H9 (cell line): Measurements from ENCODE around the gene DNAI2. TPM values are rescaled to one million over a fixed set of nuclear protein-coding genes. Genes with fewer than 3 reads are reported as not detected.

Source experiments
- DNase-seq: peaks from one replicate; pipeline ENCODE4 v3.0.0-alpha.2; 2017
- H2AFZ ChIP-seq: one replicate; pipeline ENCODE4 v1.6.1; 2013; ENCODE audit warnings: mild to moderate bottlenecking, low read length, control low read depth, moderate library complexity
- H2AK5ac ChIP-seq: 2 replicates; pipeline ENCODE4 v1.6.1; 2013; ENCODE audit warnings: low read length, control low read depth, mixed read lengths; ENCODE audit not compliant: insufficient read length
- H2BK120ac ChIP-seq: one replicate; pipeline ENCODE4 v1.6.1; 2013; ENCODE audit warnings: low read depth, mild to moderate bottlenecking, low read length, control low read depth, inconsistent platforms; ENCODE audit not compliant: poor library complexity, severe bottlenecking
- H2BK12ac ChIP-seq: 2 replicates; pipeline ENCODE4 v1.6.1; 2013; ENCODE audit warnings: low read length, control low read depth, mixed read lengths, low read depth; ENCODE audit not compliant: insufficient read length
- H2BK15ac ChIP-seq: 2 replicates; pipeline ENCODE4 v1.6.1; 2013; ENCODE audit warnings: low read depth, low read length, control low read depth
- H2BK20ac ChIP-seq: one replicate; pipeline ENCODE4 v1.6.1; 2013; ENCODE audit warnings: low read depth, mild to moderate bottlenecking, low read length, control low read depth, inconsistent platforms; ENCODE audit not compliant: poor library complexity, severe bottlenecking
- H2BK5ac ChIP-seq: 2 replicates; pipeline ENCODE4 v1.6.1; 2013; ENCODE audit warnings: low read length, control low read depth, mixed read lengths; ENCODE audit not compliant: insufficient read length
- H3K14ac ChIP-seq: 2 replicates; pipeline ENCODE4 v1.6.1; 2013; ENCODE audit warnings: low read length, control low read depth; ENCODE audit not compliant: insufficient read depth
- H3K18ac ChIP-seq: 2 replicates; pipeline ENCODE4 v1.6.1; 2013; ENCODE audit warnings: low read depth, mild to moderate bottlenecking, mixed read lengths, low read length, control low read depth; ENCODE audit not compliant: insufficient read length
- H3K23ac ChIP-seq: 2 replicates; pipeline ENCODE4 v1.6.1; 2013; ENCODE audit warnings: low read length, control low read depth, mixed read lengths, low read depth; ENCODE audit not compliant: insufficient read length
- H3K23me2 ChIP-seq: 2 replicates; pipeline ENCODE4 v1.6.1; 2013; ENCODE audit warnings: low read depth, mild to moderate bottlenecking, mixed read lengths, low read length, control low read depth; ENCODE audit not compliant: insufficient read length, poor library complexity, severe bottlenecking
- H3K27ac ChIP-seq: 2 replicates; pipeline ENCODE4 v1.5.1; 2013; ENCODE audit warnings: low read length, control low read depth, mixed read lengths, low read depth; ENCODE audit not compliant: insufficient read length
- H3K27me3 ChIP-seq: 2 replicates; pipeline ENCODE4 v1.6.1; 2013; ENCODE audit warnings: low read length, control low read depth, inconsistent platforms; ENCODE audit not compliant: insufficient read depth
- H3K4ac ChIP-seq: 2 replicates; pipeline ENCODE4 v1.6.1; 2013; ENCODE audit warnings: low read depth, mild to moderate bottlenecking, control low read depth, inconsistent platforms, low read length, moderate library complexity
- H3K4me1 ChIP-seq: 2 replicates; pipeline ENCODE4 v1.6.1; 2013; ENCODE audit warnings: low read length, control low read depth, inconsistent platforms; ENCODE audit not compliant: insufficient read depth
- H3K4me2 ChIP-seq: 2 replicates; pipeline ENCODE4 v1.6.1; 2013; ENCODE audit warnings: low read length, control low read depth, mixed read lengths; ENCODE audit not compliant: insufficient read length, insufficient read depth
- H3K56ac ChIP-seq: 2 replicates; pipeline ENCODE4 v1.6.1; 2013; ENCODE audit warnings: low read depth, mild to moderate bottlenecking, mixed read lengths, low read length, control low read depth; ENCODE audit not compliant: insufficient read length
- H3K79me1 ChIP-seq: 2 replicates; pipeline ENCODE4 v1.6.1; 2013; ENCODE audit warnings: low read depth, mild to moderate bottlenecking, moderate library complexity, low read length, control low read depth, inconsistent platforms; ENCODE audit not compliant: insufficient read depth, poor library complexity, severe bottlenecking
- H3K79me2 ChIP-seq: 2 replicates; pipeline ENCODE4 v1.6.1; 2013; ENCODE audit warnings: low read length, control low read depth, inconsistent platforms; ENCODE audit not compliant: insufficient read depth
- H3K9ac ChIP-seq: 2 replicates; pipeline ENCODE4 v1.6.1; 2013; ENCODE audit warnings: low read length, control low read depth, mixed read lengths; ENCODE audit not compliant: insufficient read length; ENCODE audit errors: extremely low read depth
- H3K9me3 ChIP-seq: one replicate; pipeline ENCODE4 v1.6.1; 2013; ENCODE audit warnings: low read depth, low read length, inconsistent platforms; ENCODE audit not compliant: control insufficient read depth
- H3T11ph ChIP-seq: one replicate; pipeline ENCODE4 v1.6.1; 2013; ENCODE audit warnings: mild to moderate bottlenecking, low read length, control low read depth, inconsistent platforms
- H4K20me1 ChIP-seq: one replicate; pipeline ENCODE4 v1.6.1; 2013; ENCODE audit not compliant: control insufficient read depth, insufficient read length, insufficient read depth
- H4K5ac ChIP-seq: 2 replicates; pipeline ENCODE4 v1.6.1; 2013; ENCODE audit warnings: low read depth, mild to moderate bottlenecking, mixed read lengths, low read length, control low read depth; ENCODE audit not compliant: insufficient read length
- H4K8ac ChIP-seq: replicated peaks from 2 replicates; pipeline ENCODE4 v1.6.1; 2013; ENCODE audit warnings: low read length, control low read depth, mixed read lengths, low read depth; ENCODE audit not compliant: insufficient read length
- H4K91ac ChIP-seq: 2 replicates; pipeline ENCODE4 v1.6.1; 2013; ENCODE audit warnings: low read depth, mild to moderate bottlenecking, moderate library complexity, mixed read lengths, low read length, control low read depth; ENCODE audit not compliant: insufficient read length
- H3K27ac Mint-ChIP-seq, 3 experiments: 2 replicates in 2 of 3; 3 replicates in 1 of 3; pipeline ENCODE4 v1.8.0; 2020 to 2021; ENCODE audit warnings: mixed read lengths in 3 of 3, mild to moderate bottlenecking in 1 of 3, moderate library complexity in 1 of 3
- H3K27me3 Mint-ChIP-seq: 2 replicates; pipeline ENCODE4 v1.8.0; 2021; ENCODE audit warnings: low read depth, mild to moderate bottlenecking, moderate library complexity, mixed read lengths
- H3K36me3 Mint-ChIP-seq, 3 experiments: 2 replicates in 2 of 3; 3 replicates in 1 of 3; pipeline ENCODE4 v1.8.0; 2020 to 2021; ENCODE audit warnings: low read depth in 3 of 3, mixed read lengths in 3 of 3; ENCODE audit not compliant: insufficient read depth in 1 of 3
- H3K4me1 Mint-ChIP-seq, 2 experiments: 2 replicates each; pipeline ENCODE4 v1.8.0; 2020; ENCODE audit warnings: mixed read lengths in 2 of 2
- H3K4me3 Mint-ChIP-seq, 2 experiments: 2 replicates in 1 of 2; 3 replicates in 1 of 2; pipeline ENCODE4 v1.8.0; 2020 to 2021; ENCODE audit warnings: mild to moderate bottlenecking in 2 of 2, mixed read lengths in 2 of 2, moderate library complexity in 1 of 2
- H3K9me3 Mint-ChIP-seq, 2 experiments: 2 replicates in 1 of 2; 3 replicates in 1 of 2; pipeline ENCODE4 v1.8.0; 2020; ENCODE audit warnings: mild to moderate bottlenecking in 2 of 2, mixed read lengths in 2 of 2, moderate library complexity in 1 of 2
- CTCF ChIP-seq: fragments of 200-600 bp; sonication (generic); conservative IDR thresholded peaks from 3 replicates; pipeline ENCODE4 v1.8.0; 2021; ENCODE audit warnings: antibody characterized with exemption, mild to moderate bottlenecking
- WGBS: extraction: QIAGEN DNeasy Blood & Tissue Kit; methylation state at CpG from one replicate; pipeline ENCODE4 v1.1.7; 2013; ENCODE audit warnings: missing lambda C conversion rate, low lambda C conversion rate, mixed read lengths; ENCODE audit not compliant: insufficient read length; ENCODE audit errors: extremely low coverage; 5-methylcytosine and 5-hydroxymethylcytosine counted together
- total RNA-seq: library from RNA; stranded (reverse); gene quantifications from 2 replicates; pipeline ENCODE4 v1.2.1, GENCODE V29; 2021

The DNAI2 gene
- total RNA-seq, 1 experiment from 2014 or later: not detected

- Histone ChIP-seq H3K27me3 (no peaks in the 10 kb centered on the region), H3K79me2 (no peaks in the 10 kb centered on the region), H3K9ac (no peak overlapping the region), H2AFZ (no peak overlapping the region), H3K56ac (no peak overlapping the region), H3K14ac (peak overlapping the region; percentile 21; the same call in 1 of the 2 replicates), H3K27ac (no peak overlapping the region), H2BK15ac (no peak overlapping the region), H3T11ph (no peak overlapping the region), H4K5ac (no peak overlapping the region), H2BK12ac (no peak overlapping the region), H2AK5ac (no peak overlapping the region), H3K9me3 (no peaks in the 10 kb centered on the region), H4K91ac (no peak overlapping the region), H3K4ac (no peak overlapping the region), H3K18ac (no peak overlapping the region), H3K23ac (no peak overlapping the region), H2BK5ac (no peak overlapping the region), H3K23me2 (peaks cover 4% of the 10 kb centered on the region), H3K79me1 (no peaks in the 10 kb centered on the region), H4K20me1 (no peaks in the 10 kb centered on the region), H2BK120ac (no peak overlapping the region), H3K4me1 (no peaks in the 10 kb centered on the region; the same call in 1 of the 2 replicates), H3K4me2 (no peak overlapping the region), H2BK20ac (no peak overlapping the region), H4K8ac (no peak overlapping the region)
- Mint-ChIP-seq H3K4me1 (peaks cover 21 to 36% of the 10 kb centered on the region in 2 experiments), H3K27ac (peak overlapping the region in 1 of 3 experiments; percentile 59; a peak in 1 of 7 replicates), H3K27me3 (peaks cover 19% of the 10 kb centered on the region), H3K36me3 (peaks cover 3 to 20% (median 17%) of the 10 kb centered on the region in 3 experiments; a peak in 6 of 7 replicates), H3K9me3 (peaks cover 9 to 18% of the 10 kb centered on the region in 2 experiments), H3K4me3 (no peak overlapping the region)
- TF ChIP-seq CTCF: no peak
- no peak for DNase-seq
- no CpG with 5 or more reads among the region's 17 CpGs for whole genome bisulfite sequencing
These were observed 24.3 kb upstream of the DNAI2 start for GRCh38 chr17:74249590-74250270.
